GM12878 (cell line): ENCODE data around the gene SHC3.

Experiments
- BHLHE40 ChIP-seq, 2 experiments: fragments of 450-650 bp in 1 of 2; IDR thresholded peaks; 2 replicates each; pipeline ENCODE4 v1.6.1; 2011 to 2017; ENCODE audit warnings: low read depth in 2 of 2, borderline replicate concordance in 1 of 2, improper control_type of control experiment in 1 of 2, low read length in 1 of 2, mild to moderate bottlenecking in 1 of 2
- NRF1 ChIP-seq: conservative IDR thresholded peaks from 2 replicates; pipeline ENCODE4 v1.6.1; 2011; ENCODE audit warnings: mild to moderate bottlenecking, low read depth, low read length, improper control_type of control experiment
- POLR2A ChIP-seq: IDR thresholded peaks from 2 replicates; pipeline ENCODE4 v1.6.1; 2011; ENCODE audit warnings: low read depth, mild to moderate bottlenecking, low read length
- ZNF274 ChIP-seq: IDR thresholded peaks from one replicate; pipeline ENCODE4 v1.8.0; 2011; ENCODE audit not compliant: insufficient read length, insufficient read depth
- TF ChIP-seq, protein P1 (sequence below): fragments of 450-650 bp; IDR thresholded peaks from 2 replicates; pipeline ENCODE4 v1.6.1; 2016; ENCODE audit warnings: mild to moderate bottlenecking, moderate library complexity, borderline replicate concordance
- TF ChIP-seq, protein P2 (sequence below), 3 experiments: IDR thresholded peaks in 2 of 3; conservative IDR thresholded peaks in 1 of 3; 2 replicates each; pipeline ENCODE4 v1.5.1; 2011; ENCODE audit warnings: low read depth in 3 of 3, low read length in 3 of 3, mild to moderate bottlenecking in 3 of 3, control low read depth in 2 of 3, moderate library complexity in 2 of 3, inconsistent platforms in 1 of 3, mixed read lengths in 1 of 3; ENCODE audit not compliant: control insufficient read depth in 2 of 3, insufficient read depth in 1 of 3; ENCODE audit errors: extremely low read depth in 1 of 3
- TF ChIP-seq, protein P3 (sequence below): fragments of 450-650 bp; IDR thresholded peaks from 2 replicates; pipeline ENCODE4 v1.6.1; 2017; ENCODE audit warnings: mild to moderate bottlenecking, low read depth, inconsistent platforms; ENCODE audit not compliant: poor library complexity, severe bottlenecking

DNA sequence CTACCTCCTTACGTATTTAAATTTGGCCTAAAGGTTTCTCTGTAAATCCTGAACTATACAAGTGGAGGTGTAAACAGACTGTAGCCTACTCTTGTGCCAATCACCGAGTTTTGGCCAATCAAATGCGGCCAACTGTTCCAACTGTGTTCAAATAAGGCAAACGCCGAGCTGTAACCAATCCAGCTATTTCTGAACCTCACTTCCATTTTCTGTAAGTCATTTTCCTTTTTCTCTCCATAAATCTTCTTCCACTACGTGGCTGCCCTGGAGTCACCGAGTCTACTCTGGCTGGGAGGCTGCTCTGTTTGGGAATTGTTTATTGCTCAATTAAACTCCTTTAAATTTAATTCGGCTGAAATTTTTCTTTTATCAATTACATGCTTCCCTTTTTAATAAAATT is 129.0 kb downstream of the SHC3 start:
- TF ChIP-seq POLR2A (no peak), ZNF274 (no peak), BHLHE40 (IDR thresholded peaks at IDR 0.05; ENCODE audit: borderline replicate concordance in 1 of 2, low read depth in 2 of 2, low read length in 1 of 2) (no peak), NRF1 (no peak)
- TF ChIP-seq, protein P1, sequence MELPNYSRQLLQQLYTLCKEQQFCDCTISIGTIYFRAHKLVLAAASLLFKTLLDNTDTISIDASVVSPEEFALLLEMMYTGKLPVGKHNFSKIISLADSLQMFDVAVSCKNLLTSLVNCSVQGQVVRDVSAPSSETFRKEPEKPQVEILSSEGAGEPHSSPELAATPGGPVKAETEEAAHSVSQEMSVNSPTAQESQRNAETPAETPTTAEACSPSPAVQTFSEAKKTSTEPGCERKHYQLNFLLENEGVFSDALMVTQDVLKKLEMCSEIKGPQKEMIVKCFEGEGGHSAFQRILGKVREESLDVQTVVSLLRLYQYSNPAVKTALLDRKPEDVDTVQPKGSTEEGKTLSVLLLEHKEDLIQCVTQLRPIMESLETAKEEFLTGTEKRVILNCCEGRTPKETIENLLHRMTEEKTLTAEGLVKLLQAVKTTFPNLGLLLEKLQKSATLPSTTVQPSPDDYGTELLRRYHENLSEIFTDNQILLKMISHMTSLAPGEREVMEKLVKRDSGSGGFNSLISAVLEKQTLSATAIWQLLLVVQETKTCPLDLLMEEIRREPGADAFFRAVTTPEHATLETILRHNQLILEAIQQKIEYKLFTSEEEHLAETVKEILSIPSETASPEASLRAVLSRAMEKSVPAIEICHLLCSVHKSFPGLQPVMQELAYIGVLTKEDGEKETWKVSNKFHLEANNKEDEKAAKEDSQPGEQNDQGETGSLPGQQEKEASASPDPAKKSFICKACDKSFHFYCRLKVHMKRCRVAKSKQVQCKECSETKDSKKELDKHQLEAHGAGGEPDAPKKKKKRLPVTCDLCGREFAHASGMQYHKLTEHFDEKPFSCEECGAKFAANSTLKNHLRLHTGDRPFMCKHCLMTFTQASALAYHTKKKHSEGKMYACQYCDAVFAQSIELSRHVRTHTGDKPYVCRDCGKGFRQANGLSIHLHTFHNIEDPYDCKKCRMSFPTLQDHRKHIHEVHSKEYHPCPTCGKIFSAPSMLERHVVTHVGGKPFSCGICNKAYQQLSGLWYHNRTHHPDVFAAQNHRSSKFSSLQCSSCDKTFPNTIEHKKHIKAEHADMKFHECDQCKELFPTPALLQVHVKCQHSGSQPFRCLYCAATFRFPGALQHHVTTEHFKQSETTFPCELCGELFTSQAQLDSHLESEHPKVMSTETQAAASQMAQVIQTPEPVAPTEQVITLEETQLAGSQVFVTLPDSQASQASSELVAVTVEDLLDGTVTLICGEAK, result no peak
- TF ChIP-seq, protein P2, sequence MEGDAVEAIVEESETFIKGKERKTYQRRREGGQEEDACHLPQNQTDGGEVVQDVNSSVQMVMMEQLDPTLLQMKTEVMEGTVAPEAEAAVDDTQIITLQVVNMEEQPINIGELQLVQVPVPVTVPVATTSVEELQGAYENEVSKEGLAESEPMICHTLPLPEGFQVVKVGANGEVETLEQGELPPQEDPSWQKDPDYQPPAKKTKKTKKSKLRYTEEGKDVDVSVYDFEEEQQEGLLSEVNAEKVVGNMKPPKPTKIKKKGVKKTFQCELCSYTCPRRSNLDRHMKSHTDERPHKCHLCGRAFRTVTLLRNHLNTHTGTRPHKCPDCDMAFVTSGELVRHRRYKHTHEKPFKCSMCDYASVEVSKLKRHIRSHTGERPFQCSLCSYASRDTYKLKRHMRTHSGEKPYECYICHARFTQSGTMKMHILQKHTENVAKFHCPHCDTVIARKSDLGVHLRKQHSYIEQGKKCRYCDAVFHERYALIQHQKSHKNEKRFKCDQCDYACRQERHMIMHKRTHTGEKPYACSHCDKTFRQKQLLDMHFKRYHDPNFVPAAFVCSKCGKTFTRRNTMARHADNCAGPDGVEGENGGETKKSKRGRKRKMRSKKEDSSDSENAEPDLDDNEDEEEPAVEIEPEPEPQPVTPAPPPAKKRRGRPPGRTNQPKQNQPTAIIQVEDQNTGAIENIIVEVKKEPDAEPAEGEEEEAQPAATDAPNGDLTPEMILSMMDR (IDR thresholded peaks at IDR 0.05 in 2 of 3, conservative IDR thresholded peaks at IDR 0.05 in 1 of 3; ENCODE audit: control insufficient read depth in 2 of 3, extremely low read depth in 1 of 3, insufficient read depth in 1 of 3, low read depth in 3 of 3, low read length in 3 of 3), result no peak
- TF ChIP-seq, protein P3, sequence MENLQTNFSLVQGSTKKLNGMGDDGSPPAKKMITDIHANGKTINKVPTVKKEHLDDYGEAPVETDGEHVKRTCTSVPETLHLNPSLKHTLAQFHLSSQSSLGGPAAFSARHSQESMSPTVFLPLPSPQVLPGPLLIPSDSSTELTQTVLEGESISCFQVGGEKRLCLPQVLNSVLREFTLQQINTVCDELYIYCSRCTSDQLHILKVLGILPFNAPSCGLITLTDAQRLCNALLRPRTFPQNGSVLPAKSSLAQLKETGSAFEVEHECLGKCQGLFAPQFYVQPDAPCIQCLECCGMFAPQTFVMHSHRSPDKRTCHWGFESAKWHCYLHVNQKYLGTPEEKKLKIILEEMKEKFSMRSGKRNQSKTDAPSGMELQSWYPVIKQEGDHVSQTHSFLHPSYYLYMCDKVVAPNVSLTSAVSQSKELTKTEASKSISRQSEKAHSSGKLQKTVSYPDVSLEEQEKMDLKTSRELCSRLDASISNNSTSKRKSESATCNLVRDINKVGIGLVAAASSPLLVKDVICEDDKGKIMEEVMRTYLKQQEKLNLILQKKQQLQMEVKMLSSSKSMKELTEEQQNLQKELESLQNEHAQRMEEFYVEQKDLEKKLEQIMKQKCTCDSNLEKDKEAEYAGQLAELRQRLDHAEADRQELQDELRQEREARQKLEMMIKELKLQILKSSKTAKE, result no peak
